ENCODE data around the gene LANCL3.
"Not testable (repeated sequence)": the region's sequence is repeated elsewhere in the genome, so short reads cannot be mapped to it uniquely, and the experiment has no call there.

The LANCL3 gene

DNA sequence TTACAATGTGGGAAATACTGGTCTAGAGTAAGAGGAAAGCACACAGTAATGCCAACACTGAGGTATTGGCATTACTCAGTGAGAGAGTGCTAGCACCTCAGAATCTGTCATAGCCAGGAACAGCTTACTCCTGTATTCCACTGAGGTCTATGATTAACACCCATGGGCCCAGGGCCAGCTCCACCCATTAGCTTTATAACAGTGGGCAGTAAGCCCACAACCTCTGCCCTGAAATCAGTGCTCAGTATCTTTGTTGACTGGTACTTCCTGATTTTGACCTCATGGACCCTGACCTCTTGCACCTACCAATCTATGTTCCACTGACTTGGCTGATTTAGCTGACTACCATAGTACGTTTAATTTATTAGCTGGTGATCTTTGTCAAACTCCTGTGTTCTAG is 56.1 kb downstream of the LANCL3 start:
- DNase-seq: no peak

DNA sequence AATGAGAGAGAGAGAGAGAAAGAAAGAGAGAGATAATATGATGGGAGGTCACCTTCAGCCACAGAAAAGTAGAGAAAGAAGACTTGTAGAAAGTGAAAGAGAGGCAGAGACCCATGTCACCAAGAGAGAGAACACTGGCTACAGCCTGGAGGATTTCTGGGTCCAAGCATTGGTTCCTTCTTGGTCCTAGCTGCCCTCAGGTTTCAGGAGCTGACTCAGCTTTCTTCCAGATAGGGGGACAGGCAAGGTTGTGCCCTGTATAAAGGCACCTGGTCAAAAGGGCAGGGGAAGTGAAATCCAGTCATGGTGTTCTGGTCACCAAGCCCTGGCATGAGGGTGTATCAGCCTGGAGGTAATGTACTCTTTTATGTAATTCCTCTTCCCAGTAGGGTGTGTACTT is 66.6 kb downstream of the LANCL3 start:
- no peak for DNase-seq

DNA sequence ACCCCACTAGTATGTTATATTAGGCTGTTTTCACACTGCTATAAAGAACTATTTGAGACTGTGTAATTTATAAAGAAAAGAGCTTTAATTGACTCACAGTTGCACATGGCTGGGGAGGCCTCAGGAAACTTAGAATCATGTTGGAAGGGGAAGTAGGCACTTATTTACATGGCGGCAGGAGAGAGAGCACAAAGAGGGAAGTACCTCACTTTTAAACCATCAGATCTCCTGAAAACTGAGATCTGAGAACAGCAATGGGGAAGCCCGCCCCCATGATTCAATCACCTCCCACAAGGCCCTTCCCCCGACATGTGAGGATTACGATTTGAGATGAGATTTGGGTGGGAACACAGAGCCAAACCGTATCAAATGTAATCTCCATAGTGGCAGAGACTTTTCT is 68.7 kb downstream of the LANCL3 start:
- DNase-seq: no peak

DNA sequence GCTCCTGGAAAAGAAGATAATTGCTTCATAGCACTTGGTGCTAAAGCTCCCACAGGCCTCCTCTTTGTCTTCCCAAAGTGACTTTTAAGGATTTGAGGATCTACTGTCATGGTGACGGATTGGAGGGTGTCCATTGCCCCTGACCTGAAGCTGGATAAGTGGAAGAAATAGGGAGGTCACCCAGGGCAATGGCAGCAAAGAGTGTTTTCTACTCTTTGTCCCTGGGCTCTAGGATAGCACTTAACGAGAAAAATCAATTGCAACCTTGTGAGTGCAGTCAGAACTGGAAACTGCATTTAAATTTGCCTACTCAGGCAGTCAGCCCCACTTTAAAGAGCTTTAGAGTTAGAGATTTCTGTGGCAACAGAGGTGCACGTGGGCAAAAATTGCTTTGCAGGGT is 70.4 kb downstream of the LANCL3 start:
- no peak for DNase-seq

DNA sequence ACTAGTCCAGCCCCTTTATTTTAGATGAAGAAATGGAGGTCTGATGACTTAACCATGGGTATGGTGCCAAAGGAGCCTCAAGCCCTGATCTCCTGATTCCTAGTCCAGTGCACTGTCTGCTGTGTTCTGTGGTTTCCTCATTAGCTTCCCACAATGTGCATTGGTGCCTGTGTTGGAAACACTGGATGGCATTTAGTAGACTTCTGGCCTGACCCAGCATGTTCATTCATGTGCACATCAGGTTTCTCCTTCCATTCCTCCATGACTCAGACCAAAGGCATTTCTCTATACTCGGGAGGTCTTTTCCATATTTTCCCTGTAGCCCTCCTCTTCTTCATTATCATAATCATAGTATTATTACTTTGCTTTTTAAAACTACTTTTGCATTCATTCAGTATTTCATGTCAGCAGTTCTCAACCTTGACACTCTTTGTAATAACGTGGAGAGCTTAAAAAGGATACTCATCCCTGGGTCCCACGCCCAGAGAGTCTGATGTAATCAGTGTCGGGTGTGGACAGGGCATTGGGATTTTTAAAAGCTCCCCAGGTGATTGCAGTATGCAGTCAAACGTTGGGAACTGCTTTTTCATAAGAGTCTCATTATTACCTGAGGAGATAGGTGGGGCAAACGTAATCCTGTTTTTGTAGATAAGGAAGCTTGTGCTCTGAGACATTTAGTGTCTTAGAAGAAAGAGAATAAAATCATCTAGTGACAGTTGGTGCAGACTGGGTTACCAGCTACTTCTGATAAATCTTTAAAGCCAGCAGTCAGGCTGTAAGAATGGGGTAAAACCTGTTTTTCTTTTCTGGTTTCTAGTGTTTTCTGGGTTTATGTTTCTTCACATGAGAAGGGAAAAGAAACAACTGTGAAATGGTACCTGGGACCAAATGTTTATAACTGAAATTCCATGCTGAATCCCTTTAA is 73.2 kb downstream of the LANCL3 start:
- no peak for DNase-seq

DNA sequence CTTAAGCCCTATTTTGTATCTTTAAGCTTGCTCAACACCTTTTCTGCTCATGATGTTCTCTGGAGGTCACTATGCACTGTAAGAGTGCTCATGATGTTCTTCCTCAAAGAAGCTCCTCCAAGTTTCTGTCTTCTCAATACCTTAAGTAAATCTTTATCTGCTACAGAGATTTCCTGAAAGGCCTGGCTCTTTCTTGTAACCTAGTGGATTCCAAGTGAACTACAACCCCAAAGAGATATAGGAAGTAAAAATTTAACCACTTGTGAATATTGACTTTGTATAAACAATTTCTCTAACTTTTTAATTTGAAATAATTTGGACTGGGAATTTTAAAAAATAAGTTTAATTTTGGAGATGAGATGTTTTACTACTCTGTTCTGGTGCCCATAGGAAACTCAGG is 74.8 kb downstream of the LANCL3 start:
- DNase-seq: no peak

DNA sequence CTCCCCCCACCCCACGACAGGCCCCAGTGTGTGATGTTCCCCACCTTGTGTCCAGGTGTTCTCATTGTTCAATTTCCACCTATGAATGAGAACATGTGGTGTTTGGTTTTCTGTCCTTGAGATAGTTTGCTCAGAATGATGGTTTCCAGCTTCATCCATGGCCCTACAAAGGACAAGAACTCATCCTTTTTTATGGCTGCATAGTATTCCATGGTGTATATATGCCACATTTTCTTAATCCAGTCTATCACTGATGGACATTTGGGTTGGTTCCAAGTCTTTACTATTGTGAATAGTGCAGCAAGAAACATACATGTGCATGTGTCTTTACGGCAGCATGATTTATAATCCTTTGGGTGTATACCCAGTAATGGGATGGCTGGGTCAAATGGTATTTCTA is 79.4 kb downstream of the LANCL3 start:
- DNase-seq: not testable (repeated sequence)

DNA sequence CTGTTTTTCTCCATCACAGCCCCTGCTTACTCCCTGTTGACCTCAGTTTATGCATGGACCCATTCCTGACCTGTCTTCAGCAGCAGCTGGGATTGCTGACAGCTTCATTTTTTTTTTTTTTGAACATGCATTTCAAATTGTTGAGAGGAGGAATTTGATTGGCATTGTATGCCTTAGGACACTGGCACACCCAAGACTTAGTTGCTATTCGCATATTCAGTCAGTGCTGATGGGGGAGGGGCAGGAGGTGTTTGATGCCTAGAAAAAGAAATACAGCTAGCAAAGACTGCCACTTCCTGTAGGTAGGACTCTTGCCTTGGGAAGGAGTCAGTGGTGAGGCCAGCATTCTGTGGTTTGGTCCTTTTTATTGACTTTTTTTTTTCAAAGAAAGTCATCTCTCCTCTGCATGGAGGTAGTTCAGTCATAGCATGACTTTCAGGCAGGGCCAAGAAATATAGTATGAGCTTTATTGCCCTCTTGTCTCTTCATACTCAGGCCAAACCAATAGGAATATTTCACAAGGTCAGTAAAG is 80.5 kb downstream of the LANCL3 start:
- no peak for DNase-seq

DNA sequence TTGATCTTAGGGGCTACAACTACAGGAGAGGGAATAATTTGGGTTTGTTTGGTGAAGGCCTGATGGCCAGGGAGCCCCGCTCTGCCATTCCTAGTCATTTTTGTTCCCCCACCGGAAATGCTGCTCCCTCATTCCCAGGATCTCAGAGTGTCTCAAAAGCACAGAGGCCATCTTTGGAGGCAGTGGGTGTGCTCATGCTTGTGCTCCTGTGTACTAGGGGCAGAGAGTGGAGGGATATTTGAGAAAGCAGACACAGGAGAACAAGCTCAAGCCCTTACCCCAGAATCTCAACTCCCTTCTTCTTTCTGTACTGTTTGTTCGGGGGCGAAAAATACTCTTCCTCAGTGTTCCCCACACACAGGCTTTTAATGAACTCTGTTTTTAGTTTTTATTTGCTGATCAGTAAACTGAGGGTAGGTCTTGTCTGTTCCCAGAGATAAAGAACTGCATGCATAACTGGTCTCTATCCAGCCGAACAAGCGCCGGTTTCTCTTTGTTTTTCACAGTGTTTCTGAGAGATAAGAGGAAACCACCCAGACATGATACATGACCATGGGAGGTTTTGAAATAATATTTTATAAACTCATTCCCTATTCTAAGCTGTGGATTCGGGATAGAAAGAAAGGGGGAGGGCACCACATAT is 81.2 kb downstream of the LANCL3 start:
- DNase-seq: no peak

DNA sequence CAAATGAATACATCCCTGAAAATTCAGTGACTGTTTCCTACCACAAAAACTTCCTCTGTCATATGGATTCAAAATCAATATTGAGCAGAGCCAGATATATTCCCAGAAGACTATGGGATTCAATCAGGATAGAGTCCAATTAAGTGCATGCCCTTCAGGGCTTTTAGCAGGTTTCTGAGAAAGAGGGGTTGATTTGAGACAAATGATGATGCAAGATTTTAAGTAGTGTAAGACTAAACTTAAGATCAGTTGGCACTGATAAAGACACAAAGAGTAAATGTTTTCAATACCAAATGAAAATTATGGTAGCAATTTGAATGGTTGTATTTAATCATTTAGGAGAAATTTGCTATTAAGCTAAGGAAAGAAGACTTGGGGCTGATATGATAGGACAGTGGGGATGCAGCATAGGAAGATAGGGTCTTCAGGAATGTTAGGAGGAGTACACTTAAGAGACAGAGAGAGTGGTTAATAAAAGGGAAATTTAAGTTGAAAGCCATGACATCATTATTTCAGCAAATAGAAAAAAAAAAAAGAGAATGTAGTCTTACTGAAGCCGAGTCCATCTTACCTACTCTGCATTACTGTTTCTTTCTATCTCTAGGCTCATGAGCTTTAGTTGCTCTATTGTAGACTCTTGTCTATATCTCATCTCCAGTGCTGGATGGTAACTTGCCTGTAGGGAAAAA is 82.1 kb downstream of the LANCL3 start:
- DNase-seq: no peak

DNA sequence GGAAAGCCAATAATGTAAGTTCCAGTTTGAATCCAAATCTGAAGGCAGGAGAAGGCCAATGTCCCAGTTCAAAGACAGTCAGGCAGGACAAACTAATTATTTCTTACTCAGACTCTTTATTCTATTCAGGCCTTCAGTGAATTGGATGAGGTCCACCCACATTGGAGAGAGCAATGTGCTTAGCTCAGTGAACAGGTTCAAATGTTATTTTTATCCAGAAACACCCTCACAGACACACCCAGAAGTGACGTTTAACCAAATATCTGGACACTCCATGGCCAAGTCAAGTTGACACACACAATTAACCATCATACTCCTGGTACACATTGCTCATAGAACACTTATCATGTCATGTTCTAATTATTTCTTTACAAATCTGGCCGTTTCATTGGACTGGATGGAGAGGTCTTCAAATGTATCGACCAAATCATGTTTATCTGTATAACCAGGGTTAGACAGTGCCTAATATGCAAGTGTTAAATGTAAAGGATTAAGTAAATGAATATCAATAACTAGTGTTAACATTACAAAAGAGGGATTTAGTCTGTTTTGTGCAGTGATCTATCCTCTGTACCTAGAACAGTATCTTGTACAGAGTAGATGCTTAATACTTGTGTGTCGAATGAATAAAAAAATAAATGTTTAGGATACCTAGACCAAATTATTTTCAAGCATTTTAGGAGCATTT is 87.0 kb downstream of the LANCL3 start:
- no peak for DNase-seq

DNA sequence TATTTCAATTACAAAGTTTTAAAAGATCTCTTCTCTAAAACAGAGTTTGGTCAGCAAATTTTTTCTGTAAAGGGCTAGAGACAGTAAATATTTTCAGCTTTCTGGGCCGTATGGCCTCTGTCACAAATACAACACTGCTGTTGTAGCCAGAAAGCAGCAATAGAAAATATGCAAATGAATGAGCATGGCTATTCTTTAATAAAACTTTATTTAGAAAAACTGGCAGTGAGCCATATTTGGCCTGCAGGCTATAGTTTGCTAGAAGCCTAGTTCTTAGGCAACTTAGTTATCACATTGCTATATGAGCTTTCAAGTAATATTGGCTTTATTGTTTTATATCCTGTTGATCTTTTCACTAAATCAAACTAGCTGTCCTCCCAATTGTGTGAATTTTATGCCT is 87.6 kb downstream of the LANCL3 start:
- DNase-seq: no peak

DNA sequence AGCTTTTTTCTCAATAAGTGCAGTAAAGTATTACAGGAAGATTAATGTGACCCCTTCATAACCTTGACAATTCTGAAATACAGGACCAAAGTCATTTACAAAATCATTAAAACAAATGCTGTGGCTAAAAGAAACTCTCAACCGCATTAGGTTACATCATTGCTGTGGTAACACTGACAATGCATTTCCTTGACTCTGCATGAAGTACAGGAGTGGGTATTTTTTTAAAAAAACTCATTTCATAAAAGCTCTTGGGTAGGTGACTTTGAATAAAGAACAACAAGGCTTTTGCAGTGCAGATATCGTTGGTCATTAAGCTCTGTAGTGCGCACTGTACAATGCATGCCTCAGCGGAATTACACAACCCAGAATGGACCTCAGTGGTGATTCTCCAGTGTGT is 90.7 kb downstream of the LANCL3 start:
- no peak for DNase-seq

DNA sequence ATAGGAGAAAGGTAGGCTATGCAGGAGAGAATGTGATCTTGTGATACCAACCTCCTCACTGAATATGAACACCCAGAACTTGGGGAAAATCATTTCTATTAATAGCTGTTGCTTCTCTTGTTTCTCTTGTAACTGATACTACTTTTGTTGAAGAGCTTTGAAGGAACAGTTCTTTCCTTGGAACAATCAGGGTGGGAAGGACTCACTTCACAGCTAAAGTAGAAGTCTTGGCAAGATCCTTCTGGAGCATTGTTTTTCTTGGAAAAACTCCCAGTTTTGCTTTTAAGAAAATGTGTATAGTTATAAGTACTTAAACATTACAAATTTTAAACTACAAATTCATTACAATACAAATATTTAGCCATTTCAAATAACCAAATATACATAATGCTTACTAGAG is 95.1 kb downstream of the LANCL3 start:
- DNase-seq: no peak

DNA sequence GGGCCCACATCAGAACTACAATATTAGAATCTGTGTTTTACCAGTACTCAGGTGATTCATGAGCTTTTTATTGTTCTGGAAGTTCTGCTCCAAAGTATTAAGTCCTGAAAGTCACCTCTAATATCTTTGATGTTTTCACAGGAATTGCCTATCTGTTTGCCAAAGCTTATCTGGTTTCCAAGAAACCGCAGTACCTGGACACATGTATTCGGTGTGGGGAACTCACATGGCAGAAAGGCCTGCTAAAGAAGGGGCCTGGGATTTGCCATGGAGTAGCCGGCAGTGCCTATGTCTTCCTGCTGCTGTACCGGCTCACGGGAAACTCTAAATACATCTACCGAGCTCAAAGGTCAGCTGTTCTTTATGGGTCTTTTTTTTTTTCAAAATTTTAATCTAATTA is 95.7 kb downstream of the LANCL3 start:
- DNase-seq: no peak

DNA sequence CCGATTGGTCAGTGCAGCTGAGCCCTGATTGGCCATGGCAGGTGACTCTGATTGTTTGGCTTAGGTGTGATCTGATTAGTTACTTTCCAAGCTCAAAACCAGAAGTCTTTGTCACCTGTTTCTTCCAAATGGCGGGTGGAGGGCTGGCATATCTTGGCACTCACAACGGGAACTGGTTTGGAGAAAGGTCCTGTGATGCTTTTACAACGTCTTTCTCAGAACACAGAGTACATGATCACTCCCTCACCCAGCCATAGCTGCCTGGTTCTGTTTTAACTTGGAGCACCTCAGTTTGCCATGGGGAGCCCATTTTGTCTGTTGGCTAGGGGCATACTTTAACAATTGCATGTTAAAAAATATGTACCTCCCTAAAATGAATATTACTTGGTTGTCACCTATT is 101.1 kb downstream of the LANCL3 start:
- no peak for DNase-seq

DNA sequence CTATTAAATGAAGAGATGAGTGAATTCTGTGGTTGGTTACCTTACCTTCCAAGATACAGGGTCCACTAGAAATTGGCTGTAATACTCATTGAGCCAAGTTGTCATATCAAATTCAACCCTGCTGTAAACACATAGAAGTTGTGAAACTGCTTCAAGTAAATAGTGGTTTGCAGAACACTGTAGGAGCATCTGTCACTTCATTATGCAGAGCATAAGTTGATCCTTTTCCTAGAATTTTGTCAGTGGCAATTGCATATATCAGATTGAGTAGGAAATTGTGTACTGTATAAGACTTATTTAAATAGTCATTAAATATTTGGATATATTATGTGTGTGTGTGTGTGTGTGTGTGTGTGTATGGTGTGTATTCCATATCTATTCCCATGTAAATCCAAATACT is 105.3 kb downstream of the LANCL3 start:
- DNase-seq: no peak

DNA sequence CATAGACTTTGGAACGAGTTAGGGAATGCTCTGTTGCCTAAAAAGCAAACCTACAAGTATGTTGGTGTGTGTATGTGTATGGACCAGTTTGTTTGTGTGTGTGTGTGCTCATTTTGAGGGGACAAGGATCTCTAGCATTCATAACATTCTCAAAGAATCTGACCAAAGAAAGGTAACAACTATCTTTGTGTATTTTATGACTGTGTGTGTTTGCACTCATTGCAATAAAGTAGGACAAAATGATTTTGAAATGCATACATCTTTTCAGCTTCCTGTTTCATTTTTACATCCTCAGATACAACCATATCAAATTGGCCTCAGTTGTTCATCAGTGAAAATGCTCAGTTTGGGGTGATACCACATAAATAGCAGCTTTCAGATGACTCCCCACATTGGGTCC is 105.8 kb downstream of the LANCL3 start:
- DNase-seq: no peak

DNA sequence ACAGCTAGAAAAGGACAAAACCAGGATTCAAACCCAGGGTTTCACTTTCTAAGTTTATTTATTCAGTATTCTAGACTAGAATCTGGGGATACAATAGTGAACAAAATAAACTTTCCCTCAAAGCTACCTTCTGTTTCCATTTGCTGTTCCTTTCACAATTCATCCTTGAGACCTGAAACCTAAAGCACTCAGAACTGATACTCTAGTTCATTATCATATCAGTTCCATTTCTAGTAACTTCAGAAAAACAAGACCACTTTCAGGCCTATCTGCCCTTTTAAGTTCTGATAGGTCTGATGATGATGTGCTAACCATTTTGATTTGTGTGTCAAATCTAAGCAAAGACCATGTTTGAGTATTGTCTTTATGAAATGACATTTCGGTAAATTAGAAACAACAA is 106.3 kb downstream of the LANCL3 start:
- DNase-seq: no peak

DNA sequence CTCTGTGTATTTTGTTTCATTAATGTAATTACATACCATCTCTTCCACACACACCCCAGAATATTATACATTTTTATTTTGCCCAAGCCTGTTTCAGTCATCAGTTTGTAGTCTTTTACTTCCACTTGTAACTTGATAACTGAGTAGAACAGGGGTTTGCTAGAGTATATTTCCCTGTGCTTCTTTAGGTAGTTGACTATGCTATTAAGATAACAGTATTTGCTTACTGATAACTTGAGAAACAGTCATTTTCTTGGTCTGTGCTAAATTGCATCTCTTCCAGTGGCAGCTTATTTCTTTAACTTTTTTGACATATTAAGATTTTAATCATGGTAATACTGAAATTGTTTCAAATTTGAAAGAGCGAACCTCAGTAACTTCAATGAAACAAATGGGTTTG is 107.1 kb downstream of the LANCL3 start:
- DNase-seq: no peak

DNA sequence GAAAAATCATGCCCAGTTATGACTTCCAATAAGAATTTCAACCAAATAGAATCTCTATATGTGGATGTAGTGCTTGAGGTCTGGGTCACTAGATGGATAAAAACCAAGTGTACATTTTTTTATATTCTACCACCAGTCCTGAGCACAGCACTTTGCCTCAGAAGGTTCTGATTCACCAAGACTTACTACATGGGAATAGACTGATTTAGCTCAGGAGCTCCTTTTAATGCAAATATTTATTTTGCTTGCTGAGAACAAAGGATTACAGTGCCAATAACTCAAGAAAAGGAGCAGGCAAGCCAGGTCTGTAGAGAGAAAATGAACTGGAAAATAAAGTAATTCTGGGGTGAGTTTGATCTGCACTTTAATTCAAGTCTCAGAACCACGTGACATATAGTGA is 107.8 kb downstream of the LANCL3 start:
- no peak for DNase-seq

DNA sequence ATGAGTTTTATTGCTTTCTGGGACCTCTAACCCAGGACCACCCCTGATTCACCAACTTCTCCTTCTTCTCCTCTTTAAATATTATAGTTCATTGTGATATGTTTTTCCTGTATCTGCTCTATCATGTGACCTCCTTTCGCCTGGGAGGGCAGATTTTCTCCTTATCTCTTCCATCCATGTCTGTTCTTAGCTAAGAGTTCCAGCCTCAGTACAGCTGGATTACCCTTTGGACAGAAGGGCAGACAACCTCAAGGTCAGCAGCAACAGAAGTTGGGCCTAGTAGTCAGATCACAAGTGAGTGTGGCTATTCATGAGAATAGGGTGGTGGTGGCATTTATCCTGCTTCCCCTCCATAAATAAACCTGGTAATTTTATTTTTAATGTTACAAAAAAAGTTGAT is 108.4 kb downstream of the LANCL3 start:
- no peak for DNase-seq

DNA sequence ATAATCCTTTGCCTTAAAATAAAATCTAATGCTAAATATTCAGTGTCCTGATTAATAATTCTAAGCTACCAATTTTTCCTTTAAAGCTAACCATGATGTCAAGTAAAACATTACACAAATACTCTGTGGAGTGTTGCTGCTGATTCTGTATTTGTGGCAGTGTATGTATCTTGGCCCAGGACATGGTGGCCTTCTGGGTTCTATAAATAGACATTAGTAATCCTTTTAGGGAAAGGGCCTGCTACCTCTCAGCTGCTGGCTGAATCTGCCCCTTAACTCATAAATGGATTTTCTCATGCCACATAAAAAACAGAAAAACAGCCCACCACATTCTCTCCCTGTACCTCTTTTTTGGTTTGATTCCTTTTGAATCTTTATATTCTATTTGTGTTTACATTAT is 113.0 kb downstream of the LANCL3 start:
- peak in 1 of 14 donors; percentile 47 for DNase-seq

Measured in C1 segment of cervical spinal cord (tissue), 14 donors.